Gastroesophageal sphincter (tissue), 4 donors: ENCODE measurements around the gene ZNF415. TPM values are rescaled to one million over a fixed set of nuclear protein-coding genes. Genes with fewer than 3 reads are reported as not detected.

Experiments
- ATAC-seq: fragments of 150-250 bp; one replicate; pipeline ENCODE4 v1.9.1; 2016; ENCODE audit warnings: mild to moderate bottlenecking, moderate library complexity
- H3K27ac ChIP-seq, 4 donors: fragments of 200-600 bp; sonication (generic) in 3 of 4; 1 replicate in 3 of 4; 2 replicates in 1 of 4; pipeline ENCODE4 v1.5.1; 2016 to 2019
- H3K27me3 ChIP-seq: fragments of 200-600 bp; sonication (generic); one replicate; pipeline ENCODE4 v1.5.1; 2019
- H3K36me3 ChIP-seq, 2 donors: fragments of 200-600 bp; sonication (generic); one replicate each; pipeline ENCODE4 v1.5.1; 2019; ENCODE audit warnings: control low read depth in 1 of 2
- H3K4me1 ChIP-seq, 3 donors: fragments of 200-600 bp; sonication (generic); 1 replicate in 2 of 3; 2 replicates in 1 of 3; pipeline ENCODE4 v1.5.1; 2016 to 2019; ENCODE audit warnings: control low read depth in 2 of 3
- H3K4me3 ChIP-seq, 2 donors: fragments of 200-600 bp; sonication (generic); one replicate each; pipeline ENCODE4 v1.5.1; 2019; ENCODE audit warnings: mild to moderate bottlenecking in 1 of 2, moderate library complexity in 1 of 2
- H3K9me3 ChIP-seq, 3 donors: fragments of 200-600 bp; sonication (generic); one replicate each; pipeline ENCODE4 v1.5.1; 2017 to 2019; ENCODE audit warnings: control low read depth in 2 of 3
- CTCF ChIP-seq, 4 experiments: fragments of 200-600 bp in 2 of 4; fragments of 450-650 bp in 2 of 4; sonication (generic) in 1 of 4; IDR thresholded peaks; one replicate each; pipeline ENCODE4 v1.5.1; 2017 to 2019; ENCODE audit warnings: antibody characterized with exemption in 4 of 4, mild to moderate bottlenecking in 2 of 4, moderate library complexity in 2 of 4
- EP300 ChIP-seq: sonication (generic); formaldehyde crosslinking; IDR thresholded peaks from one replicate; pipeline ENCODE4 v1.6.1; 2017; ENCODE audit warnings: antibody characterized with exemption, mild to moderate bottlenecking
- POLR2A ChIP-seq, 2 donors: fragments of 450-650 bp; IDR thresholded peaks; one replicate each; pipeline ENCODE4 v1.6.1; 2017; ENCODE audit warnings: antibody characterized with exemption in 2 of 2, mild to moderate bottlenecking in 2 of 2, moderate library complexity in 1 of 2
- POLR2AphosphoS5 ChIP-seq: sonication (generic); formaldehyde crosslinking; IDR thresholded peaks from one replicate; pipeline ENCODE4 v1.6.1; 2017; ENCODE audit warnings: antibody characterized with exemption
- WGBS, 2 donors: methylation state at CpG; one replicate each; pipeline ENCODE4 v1.1.5; 2018; ENCODE audit warnings: low coverage in 1 of 2; 5-methylcytosine and 5-hydroxymethylcytosine counted together
- total RNA-seq, 4 donors: library from RNA; depleted of rRNA; stranded (reverse); fragments of >200 nt; gene quantifications; one replicate each; pipeline ENCODE4 v1.1.0, GENCODE V29; 2016

The ZNF415 gene
- total RNA-seq, result 10 to 100 TPM in 3 of 4 donors, 1 to 10 TPM in 1; 8.6 to 35.0 (median 14.1) TPM

GRCh38 chr19:53132141-53132991, at the start of gene ZNF415:
Gene ZNF415, minus strand, starts transcription at chr19:53132910. Its CDS starts 10,234 bp downstream, at chr19:53122676.
- TF ChIP-seq POLR2A (IDR thresholded peaks at IDR 0.05) (peak in 1 of 2 donors; percentile 16), CTCF (IDR thresholded peaks at IDR 0.05) (no peak), POLR2AphosphoS5 (no peak), EP300 (no peak)
- Histone ChIP-seq H3K27me3 (no peaks in the 10 kb centered on the region), H3K4me1 (peaks cover 0 to 19% (median 0%) of the 10 kb centered on the region in 3 donors), H3K4me3 (peak within 1 kb of the TSS; percentile 57 to 87), H3K9me3 (peaks cover 0 to 5% (median 0%) of the 10 kb centered on the region in 3 donors), H3K27ac (peak within 1 kb of the TSS; percentile 59 to 85 (median 76)), H3K36me3 (no peaks in the 10 kb centered on the region)
- ATAC-seq, result peak; percentile 81
- 0 to 1% methylated on average over 12 to 25 of the region's 51 CpGs for WGBS, 2 donors

- H3K36me3 ChIP-seq, result peaks cover 0 to 60% of the 10 kb centered on the region in 2 donors
- peak overlapping the region in 2 of 4 donors; percentile 33 to 35 for H3K27ac ChIP-seq
- 94 to 95% methylated on average over 8 to 9 of the region's 10 CpGs for WGBS, 2 donors
Measured at GRCh38 chr19:53182202-53182601, 49.5 kb upstream of the ZNF415 start.

GRCh38 chr19:53177986-53178385, 45.3 kb upstream of the ZNF415 start:
- H3K27me3 ChIP-seq, result no peaks in the 10 kb centered on the region
- TF ChIP-seq POLR2AphosphoS5 (no peak), CTCF (IDR thresholded peaks at IDR 0.05) (no peak)
- H3K36me3 ChIP-seq, result peaks cover 0 to 68% of the 10 kb centered on the region in 2 donors
- no peaks in the 10 kb centered on the region for H3K4me1 ChIP-seq
- H3K9me3 ChIP-seq, result no peaks in the 10 kb centered on the region
- H3K4me3 ChIP-seq, result no peak overlapping the region
- WGBS, 2 donors, result 85 to 89% methylated on average over 5 of the region's 5 CpGs
- H3K27ac ChIP-seq, result no peak overlapping the region
- no peak for ATAC-seq

More at GRCh38 chr19:53182202-53182601, 49.5 kb upstream of the ZNF415 start:
- H3K4me3 ChIP-seq, result no peak overlapping the region
- ATAC-seq, result no peak
- no peaks in the 10 kb centered on the region for H3K4me1 ChIP-seq
- TF ChIP-seq POLR2AphosphoS5 (no peak), POLR2A (IDR thresholded peaks at IDR 0.05) (no peak), EP300 (no peak), CTCF (IDR thresholded peaks at IDR 0.05) (no peak)
- no peaks in the 10 kb centered on the region for H3K27me3 ChIP-seq
- H3K9me3 ChIP-seq, result no peaks in the 10 kb centered on the region

- WGBS, 2 donors, result 73 to 78% methylated on average over 4 of the region's 4 CpGs
- TF ChIP-seq CTCF (IDR thresholded peaks at IDR 0.05), result no peak
- TF ChIP-seq POLR2A (IDR thresholded peaks at IDR 0.05), result no peak
- TF ChIP-seq POLR2AphosphoS5, result no peak
- no peak for TF ChIP-seq EP300
- no peak for ATAC-seq
- peaks cover 0 to 12% (median 0%) of the 10 kb centered on the region in 3 donors for H3K9me3 ChIP-seq
- H3K4me1 ChIP-seq, result no peaks in the 10 kb centered on the region
- no peak overlapping the region for H3K4me3 ChIP-seq
- no peak overlapping the region for H3K27ac ChIP-seq
- peaks cover 0 to 34% of the 10 kb centered on the region in 2 donors for H3K36me3 ChIP-seq
- H3K27me3 ChIP-seq, result no peaks in the 10 kb centered on the region
Measured at GRCh38 chr19:53172889-53173288, 40.2 kb upstream of the ZNF415 start.

- WGBS, 2 donors, result 89 to 94% methylated on average over 3 of the region's 3 CpGs
- Histone ChIP-seq H3K27ac (no peak overlapping the region), H3K36me3 (peaks cover 0 to 31% of the 10 kb centered on the region in 2 donors), H3K9me3 (peaks cover 0 to 62% (median 0%) of the 10 kb centered on the region in 3 donors), H3K4me1 (no peaks in the 10 kb centered on the region), H3K4me3 (no peak overlapping the region), H3K27me3 (no peaks in the 10 kb centered on the region)
- no peak for TF ChIP-seq CTCF (IDR thresholded peaks at IDR 0.05)
- no peak for TF ChIP-seq POLR2AphosphoS5
- no peak for TF ChIP-seq EP300
- no peak for TF ChIP-seq POLR2A (IDR thresholded peaks at IDR 0.05)
- no peak for ATAC-seq
Measured at GRCh38 chr19:53165691-53166091, 33.0 kb upstream of the ZNF415 start.
